KMS-11 (cell line): ENCODE results near the gene VMP1.
"Not testable (repeated sequence)": the region's sequence is repeated elsewhere in the genome, so short reads cannot be mapped to it uniquely, and the experiment has no call there.

Experiments used
- H2AFZ ChIP-seq: fragments of 200-600 bp; sonication (generic); 2 replicates; pipeline ENCODE4 v1.6.1; 2016; ENCODE audit warnings: antibody characterized with exemption, mixed run types, low read depth
- H3K27ac ChIP-seq: fragments of 200-600 bp; sonication (generic); 2 replicates; pipeline ENCODE4 v1.6.1; 2016; ENCODE audit warnings: mild to moderate bottlenecking, mixed run types
- H3K27me3 ChIP-seq: fragments of 200-600 bp; sonication (generic); 2 replicates; pipeline ENCODE4 v1.6.1; 2017; ENCODE audit warnings: mild to moderate bottlenecking, low read depth, mixed run types, moderate library complexity; ENCODE audit not compliant: insufficient read depth
- H3K36me3 ChIP-seq: fragments of 200-600 bp; sonication (generic); 2 replicates; pipeline ENCODE4 v1.6.1; 2017; ENCODE audit warnings: mild to moderate bottlenecking, mixed run types; ENCODE audit not compliant: insufficient read depth
- H3K4me1 ChIP-seq: fragments of 200-600 bp; sonication (generic); 2 replicates; pipeline ENCODE4 v1.6.1; 2016; ENCODE audit warnings: mild to moderate bottlenecking, low read depth, mixed run types; ENCODE audit not compliant: poor library complexity, severe bottlenecking
- H3K4me2 ChIP-seq: fragments of 200-600 bp; sonication (generic); 2 replicates; pipeline ENCODE4 v1.7.0; 2016; ENCODE audit warnings: mild to moderate bottlenecking, mixed run types
- H3K4me3 ChIP-seq: fragments of 200-600 bp; sonication (generic); IDR thresholded peaks from 2 replicates; pipeline ENCODE4 v1.6.1; 2017; ENCODE audit warnings: low read depth, low read length, mixed read lengths; ENCODE audit not compliant: insufficient read depth
- H3K79me2 ChIP-seq: fragments of 200-600 bp; sonication (generic); 2 replicates; pipeline ENCODE4 v1.6.1; 2016; ENCODE audit warnings: low read depth, mixed run types; ENCODE audit not compliant: insufficient read depth
- H3K9ac ChIP-seq: fragments of 200-600 bp; sonication (generic); 2 replicates; pipeline ENCODE4 v1.6.1; 2016; ENCODE audit warnings: mild to moderate bottlenecking, mixed run types
- H4K20me1 ChIP-seq: fragments of 200-600 bp; sonication (generic); 2 replicates; pipeline ENCODE4 v1.6.1; 2016; ENCODE audit warnings: mild to moderate bottlenecking, mixed run types; ENCODE audit not compliant: insufficient read depth
- CTCF ChIP-seq: fragments of 200-600 bp; sonication (generic); conservative IDR thresholded peaks from 2 replicates; pipeline ENCODE4 v1.6.1; 2017; ENCODE audit warnings: low read depth, mild to moderate bottlenecking, antibody characterized with exemption, low read length, moderate library complexity, mixed read lengths

VMP1 gene

GRCh38 chr17:59791603-59792457, 84.4 kb downstream of the VMP1 start:
- Histone ChIP-seq H3K4me2 (no peak overlapping the region), H2AFZ (no peak overlapping the region), H3K4me3 (no peak overlapping the region), H3K9ac (no peak overlapping the region), H3K27ac (no peak overlapping the region; the same call in 1 of the 2 replicates), H3K27me3 (no peaks in the 10 kb centered on the region), H3K79me2 (peaks cover 10% of the 10 kb centered on the region; the same call in 1 of the 2 replicates), H4K20me1 (no peaks in the 10 kb centered on the region), H3K36me3 (no peaks in the 10 kb centered on the region), H3K4me1 (peaks cover 42% of the 10 kb centered on the region)
- TF ChIP-seq CTCF: no peak

GRCh38 chr17:59792458-59792823, 85.0 kb downstream of the VMP1 start:
- peaks cover 35% of the 10 kb centered on the region for H3K4me1 ChIP-seq
- H3K4me2 ChIP-seq, H4K20me1 ChIP-seq, H3K27me3 ChIP-seq, H3K36me3 ChIP-seq, H3K4me3 ChIP-seq, H3K27ac ChIP-seq, H3K9ac ChIP-seq, H3K79me2 ChIP-seq, H2AFZ ChIP-seq: not testable (repeated sequence)

- TF ChIP-seq CTCF: no peak
- H3K27ac ChIP-seq: no peak overlapping the region
- H3K4me2 ChIP-seq: no peak overlapping the region
These were observed 85.8 kb downstream of the VMP1 start for GRCh38 chr17:59793205-59793604.

GRCh38 chr17:59796138-59796537, 88.7 kb downstream of the VMP1 start:
- H3K4me3 ChIP-seq: no peak overlapping the region
- H3K79me2 ChIP-seq: no peaks in the 10 kb centered on the region
- H3K27ac ChIP-seq: no peak overlapping the region
- no peaks in the 10 kb centered on the region for H4K20me1 ChIP-seq
- H3K4me2 ChIP-seq: no peak overlapping the region
- H3K27me3 ChIP-seq: no peaks in the 10 kb centered on the region
- TF ChIP-seq CTCF: no peak
- no peak overlapping the region for H3K9ac ChIP-seq
- no peak overlapping the region for H2AFZ ChIP-seq
- no peaks in the 10 kb centered on the region for H3K36me3 ChIP-seq
- H3K4me1 ChIP-seq: no peaks in the 10 kb centered on the region

More at GRCh38 chr17:59793205-59793604, 85.8 kb downstream of the VMP1 start:
- no peaks in the 10 kb centered on the region for H4K20me1 ChIP-seq
- no peaks in the 10 kb centered on the region for H3K36me3 ChIP-seq
- no peak overlapping the region for H2AFZ ChIP-seq
- H3K27me3 ChIP-seq: no peaks in the 10 kb centered on the region
- peaks cover 10% of the 10 kb centered on the region; the same call in 1 of the 2 replicates for H3K79me2 ChIP-seq
- H3K4me1 ChIP-seq: peaks cover 28% of the 10 kb centered on the region
- no peak overlapping the region for H3K4me3 ChIP-seq
- H3K9ac ChIP-seq: no peak overlapping the region

- H3K4me1 ChIP-seq: no peaks in the 10 kb centered on the region
- H3K27me3 ChIP-seq: no peaks in the 10 kb centered on the region
- H4K20me1 ChIP-seq: no peaks in the 10 kb centered on the region
- H3K4me2 ChIP-seq: no peak overlapping the region
- TF ChIP-seq CTCF: no peak
- no peak overlapping the region for H2AFZ ChIP-seq
- no peaks in the 10 kb centered on the region for H3K79me2 ChIP-seq
- no peaks in the 10 kb centered on the region for H3K36me3 ChIP-seq
- no peak overlapping the region for H3K4me3 ChIP-seq
- H3K27ac ChIP-seq: no peak overlapping the region
- no peak overlapping the region for H3K9ac ChIP-seq
These were observed 89.3 kb downstream of the VMP1 start for GRCh38 chr17:59796785-59797205.
